ENCODE measurements around the gene STAC3. TPM values are rescaled to one million over a fixed set of nuclear protein-coding genes. Genes with fewer than 3 reads are reported as not detected.
A peak's percentile ranks its signal among the peaks of the same experiment; 100 is the strongest.

The STAC3 gene
- total and polyA plus RNA-seq, 2 experiments from 2014 or later: 0.48 to 3.0 TPM

DNA sequence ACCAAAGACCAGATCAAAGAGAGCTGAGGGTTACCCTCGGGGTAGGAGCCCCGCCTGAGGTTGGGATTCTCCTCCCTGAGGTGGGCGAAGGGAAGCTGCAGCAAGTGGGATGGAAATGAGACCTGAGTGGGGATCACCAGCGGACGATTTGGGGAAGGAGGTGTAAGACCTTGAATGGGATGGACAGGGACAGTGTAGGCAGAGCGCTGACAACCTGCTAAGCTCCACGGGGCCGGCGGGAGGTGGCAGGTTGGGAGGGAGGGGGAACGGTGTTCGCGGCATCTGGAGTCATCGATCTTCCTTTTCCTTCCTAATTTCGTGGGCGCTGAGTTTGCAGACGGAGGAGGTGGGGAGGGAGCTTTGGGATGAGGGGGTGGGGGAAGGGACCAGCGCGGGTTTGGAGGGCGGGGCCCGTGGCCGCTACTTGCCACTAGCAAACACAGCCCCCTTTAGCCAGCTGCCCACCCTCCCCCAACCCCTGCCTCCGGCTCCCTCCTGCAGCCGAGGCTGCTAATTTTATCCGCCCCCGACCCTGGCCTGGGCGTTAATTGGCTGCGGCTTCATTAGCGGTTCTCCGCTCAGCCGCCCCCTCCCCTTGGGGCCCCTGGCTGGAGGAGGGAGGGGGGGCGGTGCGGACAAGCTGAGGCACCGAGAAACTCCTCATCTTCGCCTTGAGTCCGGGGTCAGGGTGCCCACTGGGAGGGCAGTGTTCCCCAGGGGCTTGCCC is 24.2 kb downstream of the STAC3 start:
- no peak overlapping the region for H3K27ac Mint-ChIP-seq
- Histone ChIP-seq H3K36me3 (ENCODE audit: insufficient read depth) (peaks cover 7% of the 10 kb centered on the region; the same call in 1 of the 2 replicates), H3K4me3 (peak overlapping the region; percentile 61), H3K4me1 (ENCODE audit: insufficient read depth) (peaks cover 59% of the 10 kb centered on the region), H3K9me2 (ENCODE audit: insufficient read depth) (no peaks in the 10 kb centered on the region), H3K79me2 (replicated peaks; ENCODE audit: insufficient read depth) (peaks cover 19% of the 10 kb centered on the region), H3K4me2 (peak overlapping the region; percentile 87), H2AFZ (peak overlapping the region; percentile 92), H3F3A (replicated peaks; ENCODE audit: low read depth) (peaks cover 39% of the 10 kb centered on the region), H4K20me1 (replicated peaks; ENCODE audit: insufficient read depth) (peaks cover 16% of the 10 kb centered on the region), H3K27me3 (ENCODE audit: insufficient read depth) (peaks cover 74% of the 10 kb centered on the region), H3K27ac (ENCODE audit: low read depth) (no peak overlapping the region)
- H3K27me3 Mint-ChIP-seq (ENCODE audit: insufficient read depth, low read depth, poor library complexity): peaks cover 71% of the 10 kb centered on the region
- H3K36me3 Mint-ChIP-seq (ENCODE audit: low read depth): peaks cover 24% of the 10 kb centered on the region
- TF ChIP-seq CREB1 (CRISPR knock-in tag; IDR thresholded peaks at IDR 0.05; ENCODE audit: low read depth) (no peak), POLR2AphosphoS5 (IDR thresholded peaks at IDR 0.05; ENCODE audit: low read depth) (0 out of 2 replicates have a peak, but pooled peaks have one; percentile 39), EZH2 (IDR thresholded peaks at IDR 0.05; ENCODE audit: low read depth, unreplicated experiment) (peak; percentile 54)
- peak overlapping the region; percentile 76 for H3K4me3 Mint-ChIP-seq
- peak; percentile 75 for DNase-seq (ENCODE audit: low spot score)
- H3K4me1 Mint-ChIP-seq: peaks cover 65% of the 10 kb centered on the region
- ATAC-seq: peak; percentile 10
- H3K9me3 Mint-ChIP-seq: no peaks in the 10 kb centered on the region; the same call in 2 of the 3 replicates

- Histone ChIP-seq H3K36me3 (ENCODE audit: insufficient read depth) (no peaks in the 10 kb centered on the region), H3K4me1 (ENCODE audit: insufficient read depth) (peaks cover 63% of the 10 kb centered on the region), H3F3A (replicated peaks; ENCODE audit: low read depth) (peaks cover 36% of the 10 kb centered on the region), H2AFZ (peak overlapping the region; percentile 92), H3K27ac (ENCODE audit: low read depth) (no peak overlapping the region), H3K4me2 (peak overlapping the region; percentile 87), H3K79me2 (replicated peaks; ENCODE audit: insufficient read depth) (peaks cover 11% of the 10 kb centered on the region), H3K9me2 (ENCODE audit: insufficient read depth) (no peaks in the 10 kb centered on the region), H3K4me3 (peak overlapping the region; percentile 61), H3K27me3 (ENCODE audit: insufficient read depth) (peaks cover 84% of the 10 kb centered on the region), H4K20me1 (replicated peaks; ENCODE audit: insufficient read depth) (peaks cover 10% of the 10 kb centered on the region)
- H3K27ac Mint-ChIP-seq: no peak overlapping the region
- TF ChIP-seq ZNF114 (CRISPR knock-in tag; IDR thresholded peaks at IDR 0.05) (no peak), NANOG (IDR thresholded peaks at IDR 0.05; ENCODE audit: borderline replicate concordance) (no peak), EZH2 (IDR thresholded peaks at IDR 0.05; ENCODE audit: low read depth, unreplicated experiment) (peak; percentile 62), ZNF462 (CRISPR knock-in tag; IDR thresholded peaks at IDR 0.05) (no peak)
- TF ChIP-seq, protein P1, sequence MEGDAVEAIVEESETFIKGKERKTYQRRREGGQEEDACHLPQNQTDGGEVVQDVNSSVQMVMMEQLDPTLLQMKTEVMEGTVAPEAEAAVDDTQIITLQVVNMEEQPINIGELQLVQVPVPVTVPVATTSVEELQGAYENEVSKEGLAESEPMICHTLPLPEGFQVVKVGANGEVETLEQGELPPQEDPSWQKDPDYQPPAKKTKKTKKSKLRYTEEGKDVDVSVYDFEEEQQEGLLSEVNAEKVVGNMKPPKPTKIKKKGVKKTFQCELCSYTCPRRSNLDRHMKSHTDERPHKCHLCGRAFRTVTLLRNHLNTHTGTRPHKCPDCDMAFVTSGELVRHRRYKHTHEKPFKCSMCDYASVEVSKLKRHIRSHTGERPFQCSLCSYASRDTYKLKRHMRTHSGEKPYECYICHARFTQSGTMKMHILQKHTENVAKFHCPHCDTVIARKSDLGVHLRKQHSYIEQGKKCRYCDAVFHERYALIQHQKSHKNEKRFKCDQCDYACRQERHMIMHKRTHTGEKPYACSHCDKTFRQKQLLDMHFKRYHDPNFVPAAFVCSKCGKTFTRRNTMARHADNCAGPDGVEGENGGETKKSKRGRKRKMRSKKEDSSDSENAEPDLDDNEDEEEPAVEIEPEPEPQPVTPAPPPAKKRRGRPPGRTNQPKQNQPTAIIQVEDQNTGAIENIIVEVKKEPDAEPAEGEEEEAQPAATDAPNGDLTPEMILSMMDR (conservative IDR thresholded peaks at IDR 0.05; ENCODE audit: low read depth in 2 of 2): no peak
- peaks cover 3% of the 10 kb centered on the region for H3K9me3 Mint-ChIP-seq
- DNase-seq (ENCODE audit: low spot score) (no peak), ATAC-seq (peak; percentile 0; the same call in 2 of the 3 replicates)
- peaks cover 14% of the 10 kb centered on the region for H3K36me3 Mint-ChIP-seq (ENCODE audit: low read depth)
- H3K27me3 Mint-ChIP-seq (ENCODE audit: insufficient read depth, low read depth, poor library complexity): peaks cover 74% of the 10 kb centered on the region
- peaks cover 63% of the 10 kb centered on the region for H3K4me1 Mint-ChIP-seq
- peak overlapping the region; percentile 71 for H3K4me3 Mint-ChIP-seq
Observed at GRCh38 chr12:57225680-57226210, 25.2 kb downstream of the STAC3 start.

All from GM23338 (cell line).